ENCODE data around the gene GATA2. TPM values are rescaled to one million over a fixed set of nuclear protein-coding genes. Genes with fewer than 3 reads are reported as not detected.
A peak's percentile ranks its signal among the peaks of the same experiment; 100 is the strongest.

The GATA2 gene
- polyA plus RNA-seq, 1 donor = 3.6 TPM

- peak; percentile 78 for DNase-seq
Measured at GRCh38 chr3:128487813-128488635, 5.0 kb downstream of the GATA2 start.

- DNase-seq = no peak
Measured at GRCh38 chr3:128487538-128487812, 5.5 kb downstream of the GATA2 start.

- DNase-seq = no peak
Measured at GRCh38 chr3:128486681-128487537, 6.1 kb downstream of the GATA2 start.

GRCh38 chr3:128486205-128486628 lies 6.8 kb downstream of the GATA2 start:
- DNase-seq = no peak

- DNase-seq = no peak
Measured at GRCh38 chr3:128485282-128486204, 7.5 kb downstream of the GATA2 start.

GRCh38 chr3:128484404-128485281 lies 8.4 kb downstream of the GATA2 start:
- DNase-seq = no peak

- no peak for DNase-seq
Measured at GRCh38 chr3:128483657-128484403, 9.2 kb downstream of the GATA2 start.

- no peak for DNase-seq
Measured at GRCh38 chr3:128482666-128483656, 10.0 kb downstream of the GATA2 start.

GRCh38 chr3:128482175-128482574 lies 10.8 kb downstream of the GATA2 start:
- no peak for DNase-seq

GRCh38 chr3:128481438-128481942 lies 11.5 kb downstream of the GATA2 start:
- DNase-seq = no peak

GRCh38 chr3:128480717-128481437 lies 12.1 kb downstream of the GATA2 start:
- DNase-seq = no peak

GRCh38 chr3:128480278-128480677 lies 12.7 kb downstream of the GATA2 start:
- DNase-seq = no peak

- no peak for DNase-seq
Measured at GRCh38 chr3:128479558-128480086, 13.4 kb downstream of the GATA2 start.

GRCh38 chr3:128478576-128479506 lies 14.2 kb downstream of the GATA2 start:
- no peak for DNase-seq

GRCh38 chr3:128476659-128477058 lies 16.3 kb downstream of the GATA2 start:
- DNase-seq = no peak

- no peak for DNase-seq
Measured at GRCh38 chr3:128475355-128475754, 17.6 kb downstream of the GATA2 start.

GRCh38 chr3:128473737-128474136 lies 19.3 kb downstream of the GATA2 start:
- no peak for DNase-seq
